AG10803 (cell line): Measurements from ENCODE around the gene ADRA2C.

ENCODE experiments used
- DNase-seq: peaks from one replicate; pipeline ENCODE4 v3.0.0; 2010; ENCODE audit warnings: low read depth
- H3K4me3 ChIP-seq: 2 replicates; pipeline ENCODE4 v1.5.1; 2011; ENCODE audit warnings: mild to moderate bottlenecking, low read length, control low read depth
- CTCF ChIP-seq: conservative IDR thresholded peaks from 2 replicates; pipeline ENCODE4 v1.5.1; 2011; ENCODE audit warnings: mild to moderate bottlenecking, low read length, control low read depth, inconsistent platforms

Gene ADRA2C

DNA sequence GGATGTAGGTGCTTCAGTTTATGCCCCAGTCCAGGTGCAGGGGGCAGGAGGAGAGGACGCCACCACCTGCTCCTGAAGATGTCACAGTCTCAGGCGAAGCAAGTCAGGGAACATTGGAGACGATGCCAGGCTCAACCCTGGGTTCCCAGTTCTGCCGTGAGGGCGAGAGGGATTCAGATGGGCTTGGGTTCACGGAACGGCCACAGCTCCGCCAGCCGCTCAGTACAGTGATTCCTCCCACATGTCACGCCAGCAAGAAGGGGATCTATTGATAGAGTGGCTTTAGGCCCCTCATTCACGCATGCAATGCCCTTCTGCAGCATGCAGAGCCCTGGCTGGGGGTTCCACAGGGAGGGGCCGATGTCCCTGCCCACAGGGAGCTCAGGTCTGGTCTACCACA lies 34.2 kb downstream of the ADRA2C start:
- DNase-seq = no peak
- H3K4me3 ChIP-seq = no peak overlapping the region
- TF ChIP-seq CTCF = no peak

- DNase-seq = no peak
- TF ChIP-seq CTCF = no peak
- no peak overlapping the region for H3K4me3 ChIP-seq
These were observed 35.3 kb downstream of the ADRA2C start for GRCh38 chr4:3801521-3801920.

DNA sequence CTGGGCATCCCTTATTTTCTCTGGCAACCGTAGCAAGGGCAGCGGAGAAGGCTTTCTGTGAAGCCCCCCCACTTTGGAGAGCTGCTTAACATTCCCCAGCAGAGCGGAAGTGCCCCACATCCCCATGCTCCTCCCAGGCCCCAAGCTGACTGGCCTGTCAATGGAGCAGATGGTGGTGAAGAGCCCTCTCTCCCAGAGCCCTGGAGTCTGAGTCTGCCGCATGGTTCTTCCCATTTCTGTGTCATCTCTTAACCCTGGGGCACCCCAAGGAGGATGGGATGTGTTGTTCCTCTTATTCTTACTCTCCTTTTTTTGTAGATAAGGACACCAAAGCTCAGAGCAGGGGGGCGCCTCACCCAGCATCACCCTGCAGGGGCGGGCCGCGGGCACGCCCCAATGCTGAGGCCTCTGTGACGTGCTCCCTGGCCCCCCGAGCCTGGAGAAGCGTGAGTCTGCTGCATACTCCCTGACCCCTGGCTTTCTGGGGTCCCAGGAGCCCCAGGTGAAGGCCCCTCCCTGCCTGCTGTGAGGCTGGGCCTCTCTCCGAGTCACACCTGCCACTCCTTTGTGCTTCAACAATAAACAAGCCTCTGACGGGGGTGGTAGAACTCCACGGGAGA lies 35.9 kb downstream of the ADRA2C start:
- H3K4me3 ChIP-seq = no peak overlapping the region
- no peak for DNase-seq
- TF ChIP-seq CTCF = no peak

DNA sequence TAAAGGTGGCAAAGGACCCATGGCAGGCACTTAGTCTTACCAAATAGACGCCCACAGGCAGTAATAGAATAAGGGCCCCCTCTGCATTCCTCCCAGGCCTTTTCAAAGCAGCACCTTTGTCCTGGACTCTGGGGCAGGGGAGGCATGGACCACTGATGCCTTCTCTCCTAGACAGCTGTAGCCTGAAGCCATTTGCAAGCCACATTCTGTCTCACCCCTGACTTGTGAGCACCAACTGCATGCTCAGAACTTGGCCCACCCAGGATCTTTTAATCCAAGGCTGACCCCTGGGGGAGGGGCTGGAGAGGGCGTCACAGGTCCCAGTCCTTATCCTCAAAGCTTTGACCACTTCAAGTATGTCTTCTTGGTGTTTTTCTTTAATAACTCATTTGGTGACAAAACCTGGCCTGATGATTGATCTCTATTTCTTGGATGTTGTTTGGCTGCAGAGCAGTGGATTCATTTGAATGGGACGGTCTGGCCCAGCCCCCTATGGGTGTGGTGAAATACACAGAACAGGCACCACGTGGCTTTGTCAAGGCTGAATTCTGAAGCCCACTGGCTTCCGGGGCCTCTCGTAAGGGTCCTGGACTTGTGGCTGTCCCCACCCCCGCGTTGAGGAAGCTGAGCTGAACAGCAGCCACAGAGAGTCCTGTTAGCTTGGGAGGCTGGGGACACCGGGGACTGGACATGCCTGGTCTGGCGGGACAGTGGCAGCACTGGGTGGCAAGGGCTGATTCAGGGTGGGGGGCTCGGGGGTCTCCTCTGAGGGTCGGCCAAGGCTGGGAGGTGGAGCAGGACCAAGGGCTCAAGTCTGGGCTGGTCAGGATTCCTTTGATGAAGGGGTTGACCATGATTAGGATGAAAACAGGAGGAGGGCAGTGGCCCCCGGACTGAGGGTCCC lies 36.6 kb downstream of the ADRA2C start:
- DNase-seq = no peak
- no peak overlapping the region for H3K4me3 ChIP-seq
- no peak for TF ChIP-seq CTCF

GRCh38 chr4:3803475-3803847 lies 37.3 kb downstream of the ADRA2C start:
- TF ChIP-seq CTCF = no peak
- DNase-seq = no peak
- no peak overlapping the region for H3K4me3 ChIP-seq

DNA sequence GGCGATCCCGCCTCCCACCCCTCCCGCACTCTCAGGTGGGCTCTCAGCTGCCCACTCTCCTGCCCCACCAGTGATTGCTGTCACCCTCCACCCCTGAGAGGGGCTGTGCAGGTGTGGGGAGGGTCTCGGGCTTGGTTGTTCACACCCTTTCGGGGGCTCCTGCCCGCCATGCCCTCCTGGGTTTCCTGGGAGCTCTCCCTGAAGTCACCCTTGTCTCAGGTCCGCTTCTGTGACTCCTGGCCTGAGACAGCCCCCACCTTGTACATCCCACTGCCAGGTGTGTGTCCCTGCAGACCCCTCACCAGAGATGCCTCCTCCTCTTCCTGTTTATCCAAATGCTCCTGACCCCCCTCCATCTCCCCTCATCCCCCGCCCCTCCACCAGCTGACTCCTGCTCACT lies 37.8 kb downstream of the ADRA2C start:
- no peak for DNase-seq
- H3K4me3 ChIP-seq = no peak overlapping the region
- TF ChIP-seq CTCF = no peak

- no peak overlapping the region for H3K4me3 ChIP-seq
- TF ChIP-seq CTCF = no peak
- DNase-seq = no peak
These were observed 38.8 kb downstream of the ADRA2C start for GRCh38 chr4:3805026-3805425.
